OCI-LY1 (cell line): ENCODE results near the gene USP7.

Experiments
- H2AFZ ChIP-seq: fragments of 200-600 bp; sonication (generic), shearing (Covaris generic); 2 replicates; pipeline ENCODE4 v1.6.0; 2014; ENCODE audit warnings: antibody characterized with exemption, mild to moderate bottlenecking, low read length
- H3F3A ChIP-seq: fragments of 200-600 bp; sonication (generic), shearing (Covaris generic); 2 replicates; pipeline ENCODE4 v1.6.0; 2014; ENCODE audit warnings: mild to moderate bottlenecking, antibody characterized with exemption, low read length, moderate library complexity; ENCODE audit not compliant: insufficient read depth
- H3K27ac ChIP-seq: fragments of 200-600 bp; sonication (generic); 2 replicates; pipeline ENCODE4 v1.5.1; 2014; ENCODE audit warnings: low read length, mixed run types, mild to moderate bottlenecking, low read depth; ENCODE audit not compliant: poor library complexity, severe bottlenecking
- H3K27me3 ChIP-seq: fragments of 200-600 bp; sonication (generic); 2 replicates; pipeline ENCODE4 v1.6.0; 2014; ENCODE audit warnings: antibody characterized with exemption, mild to moderate bottlenecking, low read length, moderate library complexity; ENCODE audit not compliant: insufficient read depth
- H3K36me3 ChIP-seq: fragments of 200-600 bp; sonication (generic); 2 replicates; pipeline ENCODE4 v1.6.1; 2014; ENCODE audit warnings: mild to moderate bottlenecking, antibody characterized with exemption, low read length, moderate library complexity, mixed read lengths; ENCODE audit not compliant: insufficient read depth
- H3K4me1 ChIP-seq: fragments of 200-600 bp; sonication (generic); 2 replicates; pipeline ENCODE4 v1.5.1; 2014; ENCODE audit warnings: mild to moderate bottlenecking, low read length, moderate library complexity; ENCODE audit not compliant: insufficient read depth, severe bottlenecking
- H3K4me2 ChIP-seq: fragments of 200-600 bp; sonication (generic), shearing (Covaris generic); 2 replicates; pipeline ENCODE4 v1.6.1; 2014; ENCODE audit warnings: low read length
- H3K4me3 ChIP-seq: fragments of 200-600 bp; sonication (generic); 2 replicates; pipeline ENCODE4 v1.5.1; 2014; ENCODE audit warnings: low read length, low read depth, mild to moderate bottlenecking, mixed read lengths; ENCODE audit not compliant: poor library complexity, severe bottlenecking
- H3K79me2 ChIP-seq: fragments of 200-600 bp; shearing (Covaris generic); 2 replicates; pipeline ENCODE4 v1.6.1; 2016; ENCODE audit warnings: mixed run types, low read length, mixed read lengths; ENCODE audit not compliant: insufficient read depth
- H3K9ac ChIP-seq: fragments of 200-600 bp; sonication (generic), shearing (Covaris generic); 2 replicates; pipeline ENCODE4 v1.6.1; 2014; ENCODE audit warnings: mild to moderate bottlenecking, low read length, mixed read lengths
- H3K9me2 ChIP-seq: fragments of 200-600 bp; sonication (generic), shearing (Covaris generic); 2 replicates; pipeline ENCODE4 v1.6.1; 2014; ENCODE audit warnings: low read depth, mild to moderate bottlenecking, low read length, mixed read lengths
- H3K9me3 ChIP-seq: fragments of 200-600 bp; shearing (Covaris generic); 2 replicates; pipeline ENCODE4 v1.6.1; 2014; ENCODE audit warnings: low read length, mixed read lengths
- H4K20me1 ChIP-seq: fragments of 200-600 bp; sonication (generic), shearing (Covaris generic); 2 replicates; pipeline ENCODE4 v1.6.0; 2016; ENCODE audit warnings: mild to moderate bottlenecking, low read length; ENCODE audit not compliant: insufficient read depth
- EZH2 ChIP-seq: fragments of 200-600 bp; sonication (generic), shearing (Covaris generic); IDR thresholded peaks from 2 replicates; pipeline ENCODE4 v1.8.0; 2017; ENCODE audit warnings: borderline replicate concordance, mixed run types, mild to moderate bottlenecking, antibody characterized with exemption, low read length, moderate library complexity, mixed read lengths
- TF ChIP-seq, protein P1 (sequence below): fragments of 200-600 bp; sonication (generic), shearing (Covaris generic); IDR thresholded peaks from 2 replicates; pipeline ENCODE4 v1.5.1; 2017; ENCODE audit warnings: mild to moderate bottlenecking, antibody characterized with exemption, low read length, moderate library complexity, mixed read lengths

The USP7 gene

DNA sequence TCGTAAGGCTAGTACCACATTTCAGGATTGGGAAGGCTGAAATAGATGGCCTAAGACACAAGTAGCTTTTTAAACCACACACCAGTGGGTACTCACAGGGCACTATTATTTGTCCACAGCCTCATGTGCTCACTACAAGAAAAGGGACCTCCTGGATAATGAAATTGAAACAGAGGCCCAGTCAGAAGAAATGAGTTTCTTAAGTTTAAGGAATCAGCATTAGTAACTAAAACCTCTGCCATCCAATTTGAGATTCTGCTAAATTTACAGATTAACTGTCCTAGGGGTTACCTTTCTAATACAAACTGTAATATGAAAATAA lies 3.0 kb downstream of the USP7 start:
- H3K4me3 ChIP-seq: peak overlapping the region; percentile 74
- no peaks in the 10 kb centered on the region for H3K9me3 ChIP-seq
- no peaks in the 10 kb centered on the region for H4K20me1 ChIP-seq
- H3K27ac ChIP-seq: peak overlapping the region; percentile 90
- no peaks in the 10 kb centered on the region for H3K27me3 ChIP-seq
- no peak overlapping the region for H2AFZ ChIP-seq
- H3K9me2 ChIP-seq: no peaks in the 10 kb centered on the region
- peaks cover 64% of the 10 kb centered on the region for H3K4me1 ChIP-seq
- H3K4me2 ChIP-seq: peak overlapping the region; percentile 79
- H3K36me3 ChIP-seq: peaks cover 15% of the 10 kb centered on the region; the same call in 1 of the 2 replicates
- no peaks in the 10 kb centered on the region for H3F3A ChIP-seq
- TF ChIP-seq, protein P1, sequence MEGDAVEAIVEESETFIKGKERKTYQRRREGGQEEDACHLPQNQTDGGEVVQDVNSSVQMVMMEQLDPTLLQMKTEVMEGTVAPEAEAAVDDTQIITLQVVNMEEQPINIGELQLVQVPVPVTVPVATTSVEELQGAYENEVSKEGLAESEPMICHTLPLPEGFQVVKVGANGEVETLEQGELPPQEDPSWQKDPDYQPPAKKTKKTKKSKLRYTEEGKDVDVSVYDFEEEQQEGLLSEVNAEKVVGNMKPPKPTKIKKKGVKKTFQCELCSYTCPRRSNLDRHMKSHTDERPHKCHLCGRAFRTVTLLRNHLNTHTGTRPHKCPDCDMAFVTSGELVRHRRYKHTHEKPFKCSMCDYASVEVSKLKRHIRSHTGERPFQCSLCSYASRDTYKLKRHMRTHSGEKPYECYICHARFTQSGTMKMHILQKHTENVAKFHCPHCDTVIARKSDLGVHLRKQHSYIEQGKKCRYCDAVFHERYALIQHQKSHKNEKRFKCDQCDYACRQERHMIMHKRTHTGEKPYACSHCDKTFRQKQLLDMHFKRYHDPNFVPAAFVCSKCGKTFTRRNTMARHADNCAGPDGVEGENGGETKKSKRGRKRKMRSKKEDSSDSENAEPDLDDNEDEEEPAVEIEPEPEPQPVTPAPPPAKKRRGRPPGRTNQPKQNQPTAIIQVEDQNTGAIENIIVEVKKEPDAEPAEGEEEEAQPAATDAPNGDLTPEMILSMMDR: no peak
- no peak for TF ChIP-seq EZH2
- peak overlapping the region; percentile 75 for H3K9ac ChIP-seq
- H3K79me2 ChIP-seq: peaks cover 73% of the 10 kb centered on the region

DNA sequence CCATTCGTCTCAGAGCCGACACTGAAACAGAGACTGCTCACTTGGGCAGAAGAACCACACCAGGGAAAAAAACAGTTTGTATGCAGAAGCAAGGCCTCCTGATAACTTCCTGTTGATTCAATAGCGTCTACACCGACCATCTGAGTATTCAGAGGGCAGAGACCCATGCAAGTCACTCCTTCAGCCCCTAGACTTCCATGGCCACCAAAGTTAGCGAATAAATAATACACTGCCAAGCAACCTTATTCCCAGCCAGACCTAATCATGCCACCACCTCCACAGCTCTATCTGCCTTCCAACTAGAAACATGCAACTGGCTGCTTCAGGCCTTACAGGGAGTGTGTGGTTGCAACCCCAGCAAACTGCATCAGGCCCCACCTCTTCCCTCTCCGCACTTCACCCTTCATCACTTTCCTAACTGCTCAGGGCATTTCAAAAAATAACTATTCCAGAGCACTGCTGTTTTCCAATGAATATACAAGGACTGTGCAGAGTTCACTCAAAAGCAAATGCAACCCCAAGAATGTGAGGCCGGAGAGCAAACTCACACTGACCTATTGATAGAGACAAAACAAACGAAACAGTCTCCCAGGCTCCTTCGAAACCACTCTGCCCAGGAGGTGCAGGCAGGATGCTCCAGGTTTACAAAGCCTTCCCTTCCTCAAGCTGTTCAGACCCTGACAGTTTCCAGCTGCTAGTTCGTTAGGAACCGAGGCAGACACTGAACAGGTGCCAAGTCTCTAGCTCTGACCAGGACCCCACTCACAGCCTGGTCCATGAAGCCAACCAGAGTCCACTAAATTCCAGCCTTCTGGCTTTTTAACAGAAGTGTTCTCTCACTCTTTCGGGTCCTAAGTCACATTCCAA lies 3.6 kb downstream of the USP7 start:
- no peaks in the 10 kb centered on the region for H3K9me2 ChIP-seq
- H3F3A ChIP-seq: no peaks in the 10 kb centered on the region
- no peak for TF ChIP-seq EZH2
- TF ChIP-seq, protein P1: no peak
- no peaks in the 10 kb centered on the region for H3K27me3 ChIP-seq
- H2AFZ ChIP-seq: no peak overlapping the region
- peak overlapping the region; percentile 79 for H3K4me2 ChIP-seq
- peak overlapping the region; percentile 75 for H3K9ac ChIP-seq
- no peaks in the 10 kb centered on the region for H3K9me3 ChIP-seq
- peaks cover 79% of the 10 kb centered on the region for H3K79me2 ChIP-seq
- peaks cover 21% of the 10 kb centered on the region for H3K36me3 ChIP-seq
- peak overlapping the region; percentile 90 for H3K27ac ChIP-seq
- peaks cover 70% of the 10 kb centered on the region for H3K4me1 ChIP-seq
- no peaks in the 10 kb centered on the region for H4K20me1 ChIP-seq
- peak overlapping the region; percentile 74 for H3K4me3 ChIP-seq

DNA sequence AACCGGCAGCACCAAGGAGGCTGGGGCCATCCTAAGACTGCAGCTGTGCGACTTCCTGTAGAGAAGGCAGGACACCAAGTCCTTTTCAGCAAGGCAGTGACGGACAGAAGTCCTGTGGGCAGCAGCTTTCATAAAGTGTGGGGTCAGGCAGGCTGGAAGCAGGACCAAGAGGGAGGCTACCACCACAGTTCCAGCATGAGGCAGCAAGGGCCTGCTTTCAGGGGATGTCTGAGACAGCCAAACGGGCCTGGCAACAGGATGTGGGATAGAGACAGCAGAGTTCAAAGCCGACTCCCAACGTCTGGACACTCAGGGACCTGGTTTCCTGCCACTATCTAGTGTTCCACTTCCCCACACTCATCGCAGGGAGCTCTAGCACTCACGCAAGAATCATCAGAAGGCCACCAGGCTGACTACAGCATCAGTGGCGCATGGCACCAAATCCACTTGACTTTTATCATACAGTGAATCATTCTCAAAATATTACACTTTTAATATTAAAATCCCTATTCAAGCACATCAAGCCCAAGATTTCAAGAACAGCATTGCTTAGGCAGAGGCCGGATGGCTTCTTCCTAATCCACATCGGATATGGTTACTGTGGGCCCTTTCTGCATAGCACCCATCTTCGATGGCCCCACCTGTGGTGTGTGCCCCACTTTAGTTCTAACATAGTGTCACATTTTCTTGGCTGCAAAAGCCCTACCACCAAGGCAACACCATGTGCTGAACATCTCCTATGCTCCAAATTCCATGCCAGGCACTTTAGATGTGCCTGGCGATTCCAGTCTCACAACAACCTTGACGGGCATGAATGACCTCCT lies 5.2 kb downstream of the USP7 start:
- Histone ChIP-seq H3K4me2 (peak overlapping the region; percentile 79), H3K9me2 (no peaks in the 10 kb centered on the region), H3K36me3 (peaks cover 33% of the 10 kb centered on the region), H3K4me1 (peaks cover 78% of the 10 kb centered on the region), H3K79me2 (peaks cover 91% of the 10 kb centered on the region), H3K27me3 (no peaks in the 10 kb centered on the region), H4K20me1 (no peaks in the 10 kb centered on the region), H3F3A (no peaks in the 10 kb centered on the region), H2AFZ (no peak overlapping the region), H3K9ac (peak overlapping the region; percentile 75), H3K27ac (peak overlapping the region; percentile 90), H3K9me3 (no peaks in the 10 kb centered on the region), H3K4me3 (peak overlapping the region; percentile 74)
- no peak for TF ChIP-seq EZH2
- TF ChIP-seq, protein P1: no peak
